Stimulated activated CD8-positive, alpha-beta memory T cell treated with anti-CD3 and anti-CD28 coated beads, Interleukin-15, amount 100 ng/mL, for 4 hours (primary cell): Measurements from ENCODE around the gene RXRG.

Experiments used
- DNase-seq, 2 donors: peaks; one replicate each; pipeline ENCODE4 v3.0.0-alpha.2; 2020; ENCODE audit warnings: low read depth in 2 of 2

RXRG gene

DNA sequence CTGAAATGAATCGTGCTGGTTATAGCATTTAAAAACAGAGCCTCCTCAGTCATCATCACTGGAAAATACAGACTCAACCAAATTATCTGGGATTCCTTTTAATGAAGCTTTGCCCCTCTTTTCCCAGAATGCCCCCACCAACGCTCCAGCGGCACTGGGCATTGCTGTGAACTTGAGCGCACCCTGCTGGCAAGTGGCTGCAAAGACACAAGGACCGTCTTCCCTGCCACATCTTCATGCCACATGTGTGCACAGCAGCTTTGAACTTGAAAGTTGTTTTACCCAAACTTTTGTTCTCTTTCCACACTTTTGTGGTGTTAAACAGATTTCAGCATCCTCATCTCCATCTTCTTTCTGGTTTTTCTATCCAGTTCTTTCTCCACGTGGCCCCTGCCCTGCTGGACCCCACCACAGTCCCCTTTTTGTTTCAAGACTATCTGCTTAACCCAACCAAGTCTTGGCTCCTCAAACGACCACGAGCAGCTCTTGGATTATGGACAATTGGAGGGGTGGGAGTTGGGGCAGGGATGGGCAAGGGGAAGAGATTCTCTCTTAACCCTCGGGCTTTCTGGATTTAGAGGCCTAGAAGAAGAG is 75.6 kb downstream of the RXRG start:
- DNase-seq = no peak

DNA sequence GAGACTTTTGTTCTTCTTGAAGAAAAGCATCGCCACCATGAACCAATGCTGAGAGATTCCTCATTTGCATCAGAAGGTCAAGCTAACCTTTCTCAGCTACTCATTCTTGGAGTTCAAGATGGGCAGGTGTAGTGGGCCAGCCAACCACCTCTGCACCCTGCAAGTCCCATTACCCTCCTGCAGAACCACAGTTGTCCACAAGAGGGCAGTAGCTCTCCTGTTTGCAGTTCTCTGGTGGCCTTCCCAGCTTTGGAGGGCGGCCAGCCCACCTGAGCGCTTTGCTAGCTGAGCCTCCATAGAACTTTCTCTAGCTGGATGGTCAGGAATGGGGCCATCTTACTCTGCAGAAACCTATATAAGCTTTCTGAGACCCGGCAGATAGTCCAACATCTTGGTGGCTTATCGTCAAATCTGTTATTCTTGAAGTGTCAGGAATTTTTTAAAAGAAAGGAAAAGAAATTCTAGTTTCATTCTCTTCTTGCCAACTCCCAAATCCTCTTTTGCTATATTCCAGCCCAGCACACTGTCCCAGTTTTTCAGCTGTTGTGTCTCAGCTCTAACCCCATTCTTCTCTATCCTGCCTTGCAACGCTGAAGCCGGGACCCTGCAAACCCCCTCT is 77.4 kb downstream of the RXRG start:
- peak; percentile 18 to 48 for DNase-seq

DNA sequence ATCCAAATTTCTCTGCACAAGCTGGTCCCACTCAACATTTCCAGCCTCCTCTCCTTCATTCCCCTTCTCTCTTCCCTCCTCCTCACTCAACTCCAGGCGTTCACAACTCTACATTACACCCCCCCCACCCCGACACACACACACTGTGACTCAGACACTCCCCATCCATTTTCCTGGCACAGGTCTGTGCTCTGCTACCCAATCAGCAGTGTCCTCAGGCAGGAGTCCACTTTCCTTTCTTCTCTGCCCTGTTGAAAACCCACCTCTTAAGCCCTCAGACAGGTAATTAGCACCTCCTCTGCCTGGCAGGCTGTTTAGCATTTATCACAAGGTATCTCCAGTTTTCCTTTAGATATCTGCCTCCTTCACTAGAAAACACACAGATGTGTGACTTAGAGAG is 79.6 kb downstream of the RXRG start:
- no peak for DNase-seq

DNA sequence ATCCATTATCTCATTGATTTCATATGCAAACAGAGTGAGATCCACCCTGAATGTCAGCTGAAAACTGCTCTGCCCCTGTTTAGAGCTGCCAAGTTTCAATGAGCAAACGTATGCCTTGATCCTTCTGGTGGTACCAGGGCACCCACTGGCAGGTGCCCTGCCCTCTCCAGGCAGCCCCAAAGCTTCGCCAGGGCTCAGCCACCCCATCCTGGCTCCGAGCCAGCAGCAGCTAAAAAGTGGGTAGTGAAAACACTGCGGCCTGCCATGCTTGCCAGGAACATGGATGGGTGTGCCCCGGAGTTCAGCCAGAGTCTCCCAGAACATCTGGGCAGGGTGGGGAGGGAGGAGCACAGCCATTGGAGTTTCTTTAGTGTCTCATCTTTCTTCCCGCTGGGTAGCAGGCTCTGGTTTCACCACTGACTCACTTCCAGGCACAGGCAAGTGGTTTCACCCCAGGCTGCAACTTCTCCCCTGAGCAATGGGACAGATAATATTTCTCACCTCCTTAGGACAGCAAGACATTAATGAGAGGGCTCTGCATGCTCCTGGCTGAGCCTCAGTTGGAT is 80.3 kb downstream of the RXRG start:
- no peak for DNase-seq

DNA sequence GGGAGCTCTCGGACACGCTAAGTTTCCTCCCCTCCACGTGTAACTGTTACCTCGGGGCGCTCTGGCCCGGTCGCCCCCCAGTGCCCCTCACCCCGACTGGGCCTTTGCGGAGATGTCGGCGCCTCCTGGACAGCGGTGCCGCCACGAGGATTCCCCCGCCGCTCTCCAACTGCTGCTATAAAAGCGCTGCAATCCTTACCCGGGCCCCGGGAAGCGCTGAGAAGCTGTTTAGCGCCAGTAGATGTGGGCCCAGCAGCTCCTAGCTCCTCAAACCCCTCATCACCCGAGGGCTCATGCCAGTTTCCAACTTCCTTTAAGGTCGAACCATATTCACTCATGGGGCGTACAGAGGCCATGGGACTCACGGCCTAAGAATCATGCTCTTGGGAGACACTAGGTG is 88.0 kb downstream of the RXRG start:
- DNase-seq = no peak

DNA sequence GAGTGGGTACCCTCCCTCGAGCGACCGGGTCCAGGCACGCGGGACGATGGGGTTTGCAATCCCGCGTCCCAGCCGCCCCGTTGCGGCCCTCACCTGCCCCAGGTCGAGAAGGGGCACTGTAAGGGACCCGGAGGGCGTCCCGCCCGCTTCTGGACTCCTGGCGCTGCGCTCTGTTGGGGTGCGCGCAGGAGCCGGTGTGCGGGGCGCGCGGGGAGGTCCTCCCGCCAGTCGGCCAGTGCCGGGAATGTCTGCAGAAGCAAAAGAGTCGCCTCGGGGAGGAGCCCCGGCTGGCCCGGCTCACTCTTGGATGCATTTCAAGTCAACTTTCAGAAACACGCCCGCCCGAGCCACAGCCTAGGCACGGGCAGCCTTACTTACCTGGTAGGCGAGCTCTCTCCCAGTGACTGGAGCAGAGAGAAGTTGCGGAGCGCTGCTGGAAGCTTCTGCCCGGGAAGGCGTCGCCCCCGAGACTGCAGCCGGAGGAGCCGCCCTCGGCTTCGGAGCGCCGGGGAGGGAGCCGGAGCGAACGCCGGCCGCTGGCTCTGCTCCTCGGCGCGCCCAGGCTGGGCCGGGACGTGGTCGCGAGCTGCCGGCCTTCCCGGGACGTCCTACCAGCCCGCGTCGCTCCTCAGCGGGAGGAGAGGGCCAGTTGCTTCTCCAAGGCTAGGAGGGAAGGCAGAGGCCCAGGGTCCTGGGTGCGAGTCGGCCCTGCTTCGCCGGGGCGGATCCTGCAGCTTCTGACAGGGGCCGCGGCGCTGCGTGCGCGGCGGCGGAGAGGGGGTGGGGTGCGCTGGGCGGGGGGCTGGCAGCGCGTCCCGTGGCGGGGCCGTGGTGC is 88.7 kb downstream of the RXRG start, which contains the start of gene LMX1A:
Gene LMX1A (minus strand): TSS at position 739 of the 835 bp plus-strand sequence. CDS start 1,156 bp downstream, outside the sequence.
- no peak for DNase-seq

DNA sequence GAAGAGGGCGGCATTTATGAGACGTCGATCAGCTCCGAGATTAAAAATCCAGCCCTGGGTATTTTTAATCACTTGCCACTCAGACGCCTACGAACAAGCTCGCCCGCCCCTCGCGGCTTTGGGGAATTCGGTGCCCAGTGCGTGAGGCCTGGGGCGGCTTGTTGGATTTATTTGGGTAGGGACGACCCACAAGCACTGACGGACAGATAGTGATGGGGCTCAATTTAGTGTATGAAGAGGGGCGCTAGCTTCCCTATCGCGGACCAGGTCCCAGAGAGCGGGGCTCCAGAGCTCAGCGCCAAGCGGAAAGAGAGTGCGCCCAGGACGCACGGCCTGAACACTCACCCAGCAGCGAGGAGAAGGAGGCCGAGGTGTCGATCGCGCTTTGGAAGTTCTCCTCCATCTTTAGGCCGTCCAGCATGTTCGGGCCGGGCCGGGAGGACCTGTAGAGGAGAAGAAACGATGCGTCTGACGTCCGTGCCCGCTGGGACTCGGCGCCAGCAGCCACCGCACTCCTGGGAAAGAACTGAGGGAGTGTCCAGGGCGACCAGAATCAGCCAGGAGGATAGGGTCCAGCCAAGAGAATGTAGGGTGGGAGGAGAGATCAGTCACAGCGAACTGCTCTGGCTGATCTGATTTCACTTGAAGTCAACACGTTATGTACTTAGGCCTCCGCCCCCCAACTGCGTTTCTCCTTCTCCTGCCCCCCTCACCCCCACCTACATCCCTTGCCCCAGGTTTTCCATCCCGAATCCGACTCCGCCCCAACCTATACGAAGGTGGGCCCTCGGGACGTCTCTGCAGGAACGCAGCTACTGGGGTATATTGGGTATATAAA is 89.6 kb downstream of the RXRG start:
- no peak for DNase-seq

DNA sequence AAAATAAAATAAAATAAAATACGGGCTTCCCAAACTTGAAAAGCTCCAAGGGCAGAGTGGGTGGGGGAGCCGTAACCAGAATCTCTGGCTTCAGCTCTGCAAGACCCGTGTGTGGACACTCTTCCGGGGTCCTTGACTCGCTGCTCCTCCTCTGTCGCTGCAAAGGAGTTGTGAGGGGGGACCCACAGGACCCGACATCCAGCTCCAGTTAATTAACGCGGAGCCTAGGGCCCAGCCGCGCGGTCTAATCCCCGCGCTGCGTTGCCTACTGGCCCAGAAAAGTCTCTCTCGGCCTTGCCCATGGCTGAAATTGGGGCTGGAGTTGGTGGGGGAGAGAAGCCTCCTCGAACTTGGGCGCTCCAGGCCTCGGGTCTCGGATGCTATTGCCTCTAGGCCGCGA is 90.2 kb downstream of the RXRG start:
- DNase-seq = no peak

DNA sequence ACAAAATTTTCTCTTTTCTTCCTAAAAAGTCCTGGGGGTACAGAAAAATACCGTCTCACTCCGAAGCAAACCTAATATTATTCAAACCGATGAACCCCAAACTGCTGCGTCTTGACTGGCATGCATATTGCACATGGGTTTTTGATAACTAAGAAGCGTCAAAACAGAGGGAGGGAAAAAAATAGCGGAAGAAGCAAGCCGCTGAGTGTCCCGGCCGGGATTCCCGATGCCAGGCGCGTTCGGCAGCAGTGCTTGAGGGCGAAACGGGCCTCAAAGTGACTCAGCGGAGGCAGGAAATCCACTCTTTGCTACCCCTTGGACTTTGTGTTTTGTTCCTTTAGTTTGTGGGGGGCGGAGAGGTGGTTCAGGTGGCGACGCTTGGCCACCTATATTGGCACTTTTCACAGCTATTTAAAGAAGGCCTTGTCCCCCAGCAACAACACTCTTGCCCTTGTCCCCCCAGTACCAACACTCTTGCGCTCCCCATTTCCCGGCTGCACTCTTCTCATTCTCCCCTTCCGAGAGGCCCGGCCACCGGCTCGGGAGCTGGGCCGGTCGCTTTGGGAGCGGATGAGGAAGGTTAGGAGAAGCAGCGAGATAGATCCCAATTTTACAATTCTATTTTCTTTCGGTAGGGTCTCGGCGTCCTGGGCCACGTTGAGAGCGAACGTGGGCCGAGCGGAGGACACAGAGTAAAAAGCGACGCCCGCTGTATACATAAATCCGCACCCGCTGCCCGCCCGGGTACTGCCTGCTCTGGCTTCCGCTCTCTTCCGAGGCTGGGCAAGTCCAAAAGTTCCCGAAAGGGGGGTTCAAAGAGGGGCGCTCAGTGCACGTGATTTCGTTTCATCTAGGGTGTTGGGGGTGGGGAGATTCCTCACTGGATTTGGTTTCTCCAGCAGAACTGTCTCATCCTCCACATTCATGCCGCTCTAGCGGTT is 90.9 kb downstream of the RXRG start:
- no peak for DNase-seq

DNA sequence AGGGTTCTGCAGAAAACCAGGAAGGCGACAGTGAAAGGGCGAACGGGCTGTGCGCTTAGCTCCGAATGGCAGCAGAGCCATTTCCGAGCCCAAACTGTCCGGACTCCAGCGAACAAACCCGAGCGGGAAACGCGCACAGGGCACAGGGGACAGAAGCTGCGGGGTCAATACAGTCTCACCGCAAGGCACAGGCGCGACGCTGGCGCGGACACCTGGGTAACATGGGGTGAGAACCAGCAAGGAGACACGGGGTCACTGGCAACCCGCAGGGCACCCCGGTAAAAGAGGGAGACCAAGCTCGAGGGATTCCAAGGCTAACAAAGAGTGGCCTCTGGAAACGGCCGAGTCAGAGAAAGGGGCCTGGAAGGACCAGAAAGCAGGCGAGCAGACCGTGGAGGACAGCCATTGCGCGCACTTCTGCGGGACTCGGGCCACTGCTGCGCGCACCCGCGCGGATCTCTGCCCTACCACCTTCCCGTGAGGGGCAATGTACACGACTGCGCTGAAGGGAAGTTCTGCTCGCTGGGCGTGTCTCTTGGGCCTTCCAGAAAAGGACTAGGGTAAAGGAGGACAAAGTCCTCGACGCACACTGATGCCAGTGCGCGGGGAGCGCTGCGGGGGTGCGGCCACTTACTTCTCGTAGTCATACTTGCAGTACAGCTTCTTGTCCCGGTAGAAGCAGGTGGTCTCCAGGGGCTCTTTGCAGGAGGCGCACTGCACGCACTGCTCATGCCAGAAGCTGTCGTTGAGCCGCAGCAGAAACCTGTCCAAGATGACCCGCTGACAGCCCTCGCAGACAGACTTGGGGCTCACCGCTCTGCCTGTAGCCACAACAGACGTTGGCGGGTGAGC is 92.3 kb downstream of the RXRG start:
- no peak for DNase-seq

DNA sequence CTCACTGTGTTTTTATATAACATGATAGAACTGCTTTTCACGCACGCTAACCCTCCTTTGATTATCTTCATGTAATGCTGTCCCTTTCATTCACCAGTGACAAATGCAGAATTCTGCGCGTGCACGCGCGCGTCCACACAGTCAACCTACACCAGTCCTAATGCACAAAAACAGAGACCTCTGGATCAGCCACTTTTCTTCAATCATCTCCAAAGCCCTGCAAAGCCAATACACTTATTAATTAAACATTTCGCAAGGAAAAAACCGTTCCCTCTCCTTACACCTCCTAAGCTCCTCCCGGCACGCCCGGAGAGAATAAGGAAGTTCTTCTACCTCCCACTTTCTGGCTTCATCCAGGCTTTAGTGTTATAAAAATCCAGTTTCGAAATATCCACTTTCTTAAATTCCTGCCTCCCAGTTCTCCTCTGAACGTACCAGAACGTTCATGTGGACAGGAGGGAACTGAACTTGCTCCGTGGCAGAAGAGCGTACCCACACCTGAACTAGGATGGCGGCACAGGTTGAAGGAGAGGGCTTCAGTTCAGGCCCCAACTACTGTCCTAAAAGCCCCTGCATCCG is 93.0 kb downstream of the RXRG start:
- no peak for DNase-seq
